ENCODE data around the gene GPBP1. TPM values are rescaled to one million over a fixed set of nuclear protein-coding genes. Genes with fewer than 3 reads are reported as not detected.

Gene GPBP1
- total RNA-seq, 2 experiments from 2014 or later = 77.0 to 99.2 TPM

DNA sequence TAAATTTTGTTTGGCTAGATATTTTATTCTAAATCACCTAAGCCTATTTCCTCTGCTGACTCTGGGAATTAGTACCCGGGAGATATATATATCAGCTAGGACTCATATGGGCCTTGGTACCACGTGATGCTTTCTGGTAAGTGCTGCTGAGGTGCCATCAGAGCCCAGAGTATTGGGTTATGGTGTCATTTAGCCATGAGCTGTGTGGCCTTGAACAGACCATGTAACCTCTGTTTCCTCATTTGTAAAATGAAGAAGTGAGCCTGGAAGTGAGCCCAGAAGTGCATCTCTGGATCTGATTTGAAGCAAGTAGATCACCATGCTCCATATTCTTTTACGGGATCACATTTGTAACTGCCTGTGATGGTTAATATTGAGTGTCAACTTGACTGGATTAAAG is 126.1 kb downstream of the GPBP1 start:
- no peaks in the 10 kb centered on the region for H3K36me3 ChIP-seq (ENCODE audit: insufficient read depth, low read length)
- DNase-seq (ENCODE audit: low spot score) = no peak
- TF ChIP-seq EZH2phosphoT487 (IDR thresholded peaks at IDR 0.05; ENCODE audit: borderline replicate concordance, low read depth, low read length) = no peak
- TF ChIP-seq, protein P1, sequence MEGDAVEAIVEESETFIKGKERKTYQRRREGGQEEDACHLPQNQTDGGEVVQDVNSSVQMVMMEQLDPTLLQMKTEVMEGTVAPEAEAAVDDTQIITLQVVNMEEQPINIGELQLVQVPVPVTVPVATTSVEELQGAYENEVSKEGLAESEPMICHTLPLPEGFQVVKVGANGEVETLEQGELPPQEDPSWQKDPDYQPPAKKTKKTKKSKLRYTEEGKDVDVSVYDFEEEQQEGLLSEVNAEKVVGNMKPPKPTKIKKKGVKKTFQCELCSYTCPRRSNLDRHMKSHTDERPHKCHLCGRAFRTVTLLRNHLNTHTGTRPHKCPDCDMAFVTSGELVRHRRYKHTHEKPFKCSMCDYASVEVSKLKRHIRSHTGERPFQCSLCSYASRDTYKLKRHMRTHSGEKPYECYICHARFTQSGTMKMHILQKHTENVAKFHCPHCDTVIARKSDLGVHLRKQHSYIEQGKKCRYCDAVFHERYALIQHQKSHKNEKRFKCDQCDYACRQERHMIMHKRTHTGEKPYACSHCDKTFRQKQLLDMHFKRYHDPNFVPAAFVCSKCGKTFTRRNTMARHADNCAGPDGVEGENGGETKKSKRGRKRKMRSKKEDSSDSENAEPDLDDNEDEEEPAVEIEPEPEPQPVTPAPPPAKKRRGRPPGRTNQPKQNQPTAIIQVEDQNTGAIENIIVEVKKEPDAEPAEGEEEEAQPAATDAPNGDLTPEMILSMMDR (conservative IDR thresholded peaks at IDR 0.05; ENCODE audit: low read length) = no peak
- no peak overlapping the region for H3K27ac ChIP-seq (ENCODE audit: low read depth, low read length, poor library complexity, severe bottlenecking)
- CTCF ChIA-PET (ENCODE audit: unreplicated experiment) = no interaction called here
- no peaks in the 10 kb centered on the region for H4K20me1 ChIP-seq (ENCODE audit: insufficient read depth, low read length)
- intact Hi-C loops (cut with micrococcal nuclease; ENCODE audit: unreplicated experiment) = loop anchor here (2.0 to 10.0 kb wide), 2 partner anchors 135 to 1163 kb away; no protein-coding TSS in a partner anchor
- H3K4me3 ChIP-seq (ENCODE audit: low read depth, low read length, poor library complexity, severe bottlenecking) = no peak overlapping the region
- H3K4me2 ChIP-seq (ENCODE audit: low read length) = no peak overlapping the region
- no peaks in the 10 kb centered on the region for H3K9me2 ChIP-seq (ENCODE audit: insufficient read depth, low read length)
- POLR2A ChIA-PET = no interaction called here
- no peaks in the 10 kb centered on the region for H3K9me3 ChIP-seq (ENCODE audit: low read length)
- BruUV-seq (replicated peaks) = no TSS peak
- no peaks in the 10 kb centered on the region for H3K79me2 ChIP-seq (ENCODE audit: insufficient read depth, low read depth, low read length)
- H2AFZ ChIP-seq (ENCODE audit: low read length) = no peak overlapping the region
- peaks cover 11% of the 10 kb centered on the region for H3K4me1 ChIP-seq (ENCODE audit: insufficient read depth, low read length, poor library complexity, severe bottlenecking)

DNA sequence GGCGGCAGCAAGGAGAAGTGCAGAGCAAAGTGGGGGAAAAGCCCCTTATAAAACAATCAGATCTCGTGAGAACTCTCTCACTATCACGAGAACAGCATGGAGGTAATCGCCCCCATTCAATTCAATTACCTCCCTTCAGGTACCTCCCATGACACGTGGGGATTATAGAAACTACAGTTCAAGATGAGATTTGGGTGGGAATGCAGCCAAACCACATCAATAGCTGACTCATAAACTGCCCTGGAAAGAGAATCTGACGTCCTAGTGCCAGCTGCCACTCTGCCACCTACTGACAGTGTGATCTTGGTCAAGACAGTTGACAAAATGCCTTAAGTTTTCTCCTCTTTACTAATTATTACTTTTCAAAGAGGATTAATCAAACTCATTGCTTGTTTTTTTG is 128.3 kb downstream of the GPBP1 start:
- no peak for TF ChIP-seq EZH2phosphoT487 (IDR thresholded peaks at IDR 0.05; ENCODE audit: borderline replicate concordance, low read depth, low read length)
- H3K27ac ChIP-seq (ENCODE audit: low read depth, low read length, poor library complexity, severe bottlenecking) = no peak overlapping the region
- no peak overlapping the region for H3K4me2 ChIP-seq (ENCODE audit: low read length)
- no peaks in the 10 kb centered on the region for H3K79me2 ChIP-seq (ENCODE audit: insufficient read depth, low read depth, low read length)
- H3K9me2 ChIP-seq (ENCODE audit: insufficient read depth, low read length) = no peaks in the 10 kb centered on the region
- peaks cover 11% of the 10 kb centered on the region for H3K4me1 ChIP-seq (ENCODE audit: insufficient read depth, low read length, poor library complexity, severe bottlenecking)
- ChIA-PET CTCF (ENCODE audit: unreplicated experiment) (no interaction called here), POLR2A (interaction anchor here (0.6 kb wide), 2 partner anchors 456 to 888 kb away, joined by 3 to 6 read pairs; no protein-coding TSS in a partner anchor)
- H4K20me1 ChIP-seq (ENCODE audit: insufficient read depth, low read length) = no peaks in the 10 kb centered on the region
- H3K9me3 ChIP-seq (ENCODE audit: low read length) = peaks cover 3% of the 10 kb centered on the region; the same call in 1 of the 2 replicates
- H3K36me3 ChIP-seq (ENCODE audit: insufficient read depth, low read length) = no peaks in the 10 kb centered on the region
- no peak overlapping the region for H2AFZ ChIP-seq (ENCODE audit: low read length)
- intact Hi-C loops (cut with micrococcal nuclease; ENCODE audit: unreplicated experiment) = no loop called here
- no TSS peak for BruUV-seq (replicated peaks)
- no peak for DNase-seq (ENCODE audit: low spot score)
- H3K4me3 ChIP-seq (ENCODE audit: low read depth, low read length, poor library complexity, severe bottlenecking) = no peak overlapping the region

DNA sequence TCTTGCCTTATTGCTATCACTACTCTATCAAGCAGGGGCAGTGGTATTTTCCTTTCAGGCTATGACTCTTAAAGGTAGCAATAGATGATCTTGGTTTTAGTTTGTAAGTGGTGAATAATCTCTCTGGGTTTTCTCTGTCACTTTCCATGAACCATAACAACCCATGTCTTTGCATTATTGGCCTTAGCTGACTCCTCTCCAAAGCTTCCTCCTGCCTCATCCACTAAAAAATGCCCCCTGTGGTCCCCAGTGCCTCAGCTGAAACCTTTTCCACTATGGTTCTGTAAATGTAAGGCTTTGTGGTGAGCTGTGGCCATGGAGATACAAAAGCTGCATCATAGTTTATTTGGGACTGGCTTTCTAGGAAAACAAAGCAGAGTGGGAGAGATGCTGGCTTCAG is 128.8 kb downstream of the GPBP1 start:
- ChIA-PET CTCF (ENCODE audit: unreplicated experiment) (no interaction called here), POLR2A (interaction anchor here (0.6 kb wide), 2 partner anchors 456 to 888 kb away, joined by 3 to 6 read pairs; no protein-coding TSS in a partner anchor)
- peaks cover 11% of the 10 kb centered on the region for H3K4me1 ChIP-seq (ENCODE audit: insufficient read depth, low read length, poor library complexity, severe bottlenecking)
- intact Hi-C loops (cut with micrococcal nuclease; ENCODE audit: unreplicated experiment) = no loop called here
- no peaks in the 10 kb centered on the region for H3K36me3 ChIP-seq (ENCODE audit: insufficient read depth, low read length)
- DNase-seq (ENCODE audit: low spot score) = no peak
- peaks cover 3% of the 10 kb centered on the region; the same call in 1 of the 2 replicates for H3K9me3 ChIP-seq (ENCODE audit: low read length)
- no peaks in the 10 kb centered on the region for H3K79me2 ChIP-seq (ENCODE audit: insufficient read depth, low read depth, low read length)
- no peak overlapping the region for H2AFZ ChIP-seq (ENCODE audit: low read length)
- H3K27ac ChIP-seq (ENCODE audit: low read depth, low read length, poor library complexity, severe bottlenecking) = no peak overlapping the region
- no peak for TF ChIP-seq EZH2phosphoT487 (IDR thresholded peaks at IDR 0.05; ENCODE audit: borderline replicate concordance, low read depth, low read length)
- TF ChIP-seq, protein P1 (conservative IDR thresholded peaks at IDR 0.05; ENCODE audit: low read length) = no peak
- no TSS peak for BruUV-seq (replicated peaks)
- H4K20me1 ChIP-seq (ENCODE audit: insufficient read depth, low read length) = no peaks in the 10 kb centered on the region
- H3K4me2 ChIP-seq (ENCODE audit: low read length) = no peak overlapping the region
- H3K4me3 ChIP-seq (ENCODE audit: low read depth, low read length, poor library complexity, severe bottlenecking) = no peak overlapping the region
- H3K9me2 ChIP-seq (ENCODE audit: insufficient read depth, low read length) = no peaks in the 10 kb centered on the region
